KG1 (cell line): Measurements from ENCODE around the gene IGSF5.
"Not testable (repeated sequence)": the region's sequence is repeated elsewhere in the genome, so short reads cannot be mapped to it uniquely, and the experiment has no call there.

Experiments
- DNase-seq: peaks from one replicate; lab custom pipeline; 2025; lab: John Stamatoyannopoulos, UW

The IGSF5 gene

GRCh38 chr21:39738566-39738965 is 6.4 kb upstream of the IGSF5 start:
- DNase-seq: no peak

- not testable (repeated sequence) for DNase-seq
Observed at GRCh38 chr21:39739531-39739930, 5.5 kb upstream of the IGSF5 start.

DNA sequence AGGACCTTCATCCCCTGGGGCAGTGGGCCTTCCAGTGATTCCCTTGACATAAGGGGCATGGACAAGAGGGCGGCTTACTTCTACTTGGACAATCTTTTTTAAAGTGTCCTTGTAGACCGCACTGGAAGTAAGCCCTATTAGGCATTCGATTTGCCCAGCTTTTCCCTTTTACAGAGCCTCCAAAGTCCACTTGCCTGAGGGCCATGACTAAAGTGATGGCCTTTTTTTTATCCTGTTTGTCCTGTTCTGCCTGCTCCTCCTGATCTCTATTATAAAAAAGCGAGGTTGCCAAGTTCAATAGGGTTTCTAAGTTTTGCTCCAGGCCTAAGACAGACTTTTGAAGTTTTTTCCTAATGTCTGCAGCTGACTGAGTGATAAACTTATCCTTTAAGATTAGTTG is 2.4 kb upstream of the IGSF5 start:
- not testable (repeated sequence) for DNase-seq

GRCh38 chr21:39745332-39745731 is 349 bp downstream of the IGSF5 start:
- not testable (repeated sequence) for DNase-seq

- DNase-seq: no peak
Observed at GRCh38 chr21:39750670-39751069, 5.7 kb downstream of the IGSF5 start.

DNA sequence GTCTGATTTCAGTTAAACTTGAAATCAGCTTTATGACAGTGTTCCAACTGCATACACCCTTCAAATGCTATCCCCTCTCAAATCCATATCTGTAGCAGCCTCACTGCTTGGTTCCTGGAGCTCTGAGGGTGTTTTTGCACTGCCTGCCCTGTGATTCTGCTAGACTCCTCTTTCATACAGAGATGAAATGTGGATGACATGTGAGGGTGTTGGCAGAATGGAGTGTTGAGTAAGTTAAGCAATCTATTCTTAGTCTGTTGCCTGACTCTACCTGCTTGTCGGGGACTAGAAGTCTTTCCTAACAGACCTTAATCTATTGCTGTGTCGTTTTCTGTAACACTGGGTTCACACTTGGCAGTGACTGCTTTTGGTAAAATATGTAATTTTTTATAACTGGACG is 9.8 kb downstream of the IGSF5 start:
- no peak for DNase-seq

DNA sequence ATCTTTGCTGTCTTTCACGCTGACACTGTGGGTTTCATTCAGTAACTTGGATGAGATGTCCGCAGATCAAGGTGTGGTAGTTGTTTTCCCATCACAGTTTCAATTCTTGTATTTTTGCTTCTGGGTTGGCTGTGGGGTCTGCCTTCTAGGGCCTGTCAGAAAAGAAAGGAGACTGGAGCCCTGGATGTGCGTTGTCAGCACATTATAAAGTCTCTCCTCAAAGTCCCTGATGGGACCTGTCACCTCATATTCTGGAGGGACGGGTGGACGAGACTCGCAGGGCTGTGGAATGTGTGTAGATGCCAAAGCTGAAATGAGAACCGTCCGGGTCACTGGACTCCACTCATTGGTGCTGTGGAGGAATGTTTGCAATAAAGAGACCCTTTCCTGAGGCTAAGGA is 11.3 kb downstream of the IGSF5 start:
- no peak for DNase-seq

DNA sequence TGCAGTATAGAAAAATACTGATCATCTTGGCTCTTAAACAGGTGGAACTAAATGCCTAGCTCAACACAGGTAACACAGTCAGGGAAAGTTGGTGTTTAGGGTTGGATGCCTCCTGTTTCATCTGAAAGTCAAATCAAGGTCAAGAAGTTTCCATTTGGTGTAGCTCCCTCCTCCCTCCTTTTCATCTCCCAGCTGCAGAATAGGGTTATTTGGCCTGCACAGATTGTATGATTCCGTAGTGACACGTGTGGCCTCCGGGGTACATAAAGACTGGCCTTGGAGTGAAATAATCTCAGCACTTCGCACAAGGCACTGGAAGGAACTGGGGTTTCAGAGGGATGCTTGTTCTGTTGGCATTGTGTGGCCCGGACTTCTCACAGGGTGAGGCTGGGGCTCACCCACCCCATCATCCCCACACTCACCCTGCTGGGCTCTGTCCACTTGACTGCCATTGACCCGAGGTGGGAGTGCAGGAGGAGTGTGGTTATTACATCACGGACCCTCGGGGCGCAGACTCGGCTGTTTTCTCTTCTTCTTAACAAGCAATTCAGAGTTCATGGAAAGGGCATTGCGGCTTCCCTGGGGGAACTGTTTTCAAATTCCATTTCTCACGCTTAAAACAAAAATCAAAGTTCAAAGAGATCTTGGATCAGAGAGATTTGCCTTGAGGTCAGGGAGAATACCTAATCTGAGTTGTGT is 18.4 kb downstream of the IGSF5 start:
- no peak for DNase-seq

GRCh38 chr21:39774227-39774626 is 29.2 kb downstream of the IGSF5 start:
- DNase-seq: no peak

GRCh38 chr21:39775816-39776215 is 30.8 kb downstream of the IGSF5 start:
- DNase-seq: no peak

- no peak for DNase-seq
Observed at GRCh38 chr21:39776589-39776988, 31.6 kb downstream of the IGSF5 start.

GRCh38 chr21:39781331-39781730 is 36.3 kb downstream of the IGSF5 start:
- no peak for DNase-seq

DNA sequence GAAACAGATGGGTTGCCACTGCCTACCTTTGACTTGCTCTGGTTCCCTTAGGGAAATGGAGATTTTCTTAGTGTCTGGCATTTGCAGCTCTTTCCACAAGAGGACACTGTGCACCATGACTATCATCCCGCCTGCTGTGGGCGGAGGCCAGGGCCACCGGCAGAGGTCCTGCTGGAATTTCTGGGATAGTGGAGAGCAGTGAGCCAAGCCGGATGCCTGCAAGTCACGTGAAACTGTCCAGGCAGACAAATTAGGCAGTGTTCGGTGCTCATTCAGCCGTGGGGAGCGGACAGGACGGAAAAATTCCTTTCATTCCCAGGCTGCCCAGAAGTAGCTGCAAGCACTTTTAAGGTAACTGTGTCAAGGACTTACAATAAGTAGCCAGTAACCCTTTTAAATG is 43.4 kb downstream of the IGSF5 start:
- no peak for DNase-seq

GRCh38 chr21:39796466-39796865 is 51.5 kb downstream of the IGSF5 start:
- DNase-seq: no peak

DNA sequence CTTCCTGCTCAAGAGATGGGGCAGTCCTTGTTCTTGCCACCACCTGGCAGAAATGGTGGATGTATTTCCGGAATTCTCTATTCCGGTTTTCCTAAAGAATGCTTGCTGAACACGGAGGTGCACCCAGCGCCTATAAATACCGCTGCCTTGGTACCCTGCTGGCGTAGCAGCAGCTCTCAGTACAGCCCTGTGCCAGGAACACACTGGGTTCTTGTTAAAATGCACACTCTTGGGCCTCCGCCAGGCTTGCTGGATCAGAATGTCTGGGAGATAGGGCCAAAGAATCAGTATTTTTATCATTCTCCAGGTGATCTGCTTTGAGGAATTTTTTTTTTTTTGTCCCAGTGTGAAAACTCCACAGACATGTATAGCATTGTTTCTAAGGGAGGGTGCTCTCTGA is 54.2 kb downstream of the IGSF5 start:
- DNase-seq: no peak

DNA sequence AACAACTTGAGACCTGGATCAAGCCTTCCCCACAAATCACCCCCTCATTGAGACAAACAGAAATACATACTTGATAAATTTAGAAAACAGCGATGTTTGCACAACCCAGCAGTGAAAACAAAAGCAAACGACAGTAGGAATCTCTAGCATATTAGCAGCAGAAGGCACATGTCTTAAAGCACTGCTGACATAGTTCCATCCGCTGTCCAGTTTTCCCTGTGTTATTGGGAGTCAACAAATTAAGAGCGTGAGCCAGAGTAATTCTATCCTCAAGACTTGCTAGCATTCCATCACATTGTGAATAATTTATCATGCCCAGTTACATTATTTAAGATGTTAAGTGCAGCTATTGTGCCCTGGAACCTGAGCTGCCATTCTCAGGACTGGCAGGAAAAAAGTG is 55.3 kb downstream of the IGSF5 start:
- DNase-seq: no peak

DNA sequence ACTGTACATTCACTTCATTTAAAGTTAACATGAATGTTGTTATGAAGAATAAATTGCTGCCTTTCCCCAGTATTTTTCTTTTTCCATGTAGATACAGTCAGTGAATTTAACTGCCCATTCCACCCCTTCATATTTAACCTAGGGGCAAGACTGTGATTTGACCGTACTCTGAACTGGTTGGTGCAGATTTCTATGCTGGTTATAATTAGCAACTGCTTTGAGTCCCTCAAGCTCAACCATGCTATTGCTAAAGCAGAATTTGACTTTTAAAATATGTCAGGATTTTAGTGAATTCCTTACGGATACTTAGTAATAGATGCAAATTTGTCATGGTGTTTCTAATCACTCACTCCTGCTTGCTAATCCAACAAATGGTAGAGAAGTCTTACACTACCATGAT is 57.2 kb downstream of the IGSF5 start:
- DNase-seq: no peak

DNA sequence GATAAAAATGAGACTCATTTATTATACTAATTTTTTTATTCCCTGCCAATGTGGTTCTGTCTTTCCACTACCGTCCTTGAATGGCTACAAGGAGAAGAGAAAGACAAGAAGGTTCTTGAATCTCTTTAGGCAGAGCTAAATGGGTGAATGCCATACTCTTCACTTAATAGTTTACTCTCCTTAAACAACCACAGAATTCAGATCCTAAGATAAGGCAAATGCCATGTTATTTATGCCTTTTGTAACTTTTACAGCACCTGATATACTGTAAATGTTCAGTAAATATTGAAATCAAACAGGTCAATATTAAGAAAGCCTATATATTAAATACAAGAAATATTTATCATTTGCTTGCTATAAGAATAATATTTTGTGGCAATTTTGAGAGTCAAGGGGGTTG is 58.4 kb downstream of the IGSF5 start:
- DNase-seq: no peak

GRCh38 chr21:39804240-39804639 is 59.3 kb downstream of the IGSF5 start:
- DNase-seq: no peak

GRCh38 chr21:39805983-39806382 is 61.0 kb downstream of the IGSF5 start:
- no peak for DNase-seq

GRCh38 chr21:39807738-39808137 is 62.8 kb downstream of the IGSF5 start:
- DNase-seq: no peak

- no peak for DNase-seq
Observed at GRCh38 chr21:39809936-39810335, 65.0 kb downstream of the IGSF5 start.

DNA sequence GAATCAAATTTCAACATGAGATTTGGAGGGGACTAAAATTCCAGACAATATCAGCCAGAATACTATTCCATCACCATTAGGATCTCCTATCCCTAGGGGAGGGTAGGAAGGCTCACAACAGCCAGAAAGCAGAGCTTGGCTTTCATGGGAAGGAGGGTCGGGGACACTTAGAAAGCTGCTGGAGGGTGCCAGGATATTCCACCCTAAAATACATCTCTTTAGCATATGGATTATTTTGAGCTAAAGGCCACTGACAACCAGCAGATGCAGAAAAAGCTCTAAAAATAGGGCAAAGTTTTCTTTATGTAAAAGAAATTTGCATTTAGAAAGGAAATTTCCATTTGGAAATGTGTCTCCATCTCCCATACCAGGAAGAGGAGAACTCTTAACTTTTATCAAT is 68.0 kb downstream of the IGSF5 start:
- no peak for DNase-seq

DNA sequence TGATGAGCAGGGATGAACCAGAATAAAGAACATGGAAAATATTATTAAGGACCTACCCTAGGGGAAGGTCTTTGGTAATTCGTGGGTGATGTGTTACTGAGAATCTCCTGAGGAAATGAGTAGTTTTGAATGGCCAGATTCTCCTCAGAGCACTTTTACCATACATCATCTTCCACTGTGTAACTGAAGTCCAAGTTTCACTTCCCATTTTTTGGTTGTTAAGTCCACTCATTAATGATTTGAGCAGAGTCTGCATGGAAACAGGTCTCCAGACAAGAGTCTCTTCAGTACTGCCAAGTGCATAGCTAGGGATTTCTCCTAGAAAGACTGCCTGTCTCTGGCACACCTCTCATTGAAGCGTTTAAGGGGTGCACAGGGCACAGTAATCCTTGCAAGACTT is 73.6 kb downstream of the IGSF5 start:
- DNase-seq: no peak

- DNase-seq: no peak
Observed at GRCh38 chr21:39822042-39822441, 77.1 kb downstream of the IGSF5 start.
